ENCODE measurements around the gene DSCAM.
A peak's percentile ranks its signal among the peaks of the same experiment; 100 is the strongest.

The DSCAM gene

DNA sequence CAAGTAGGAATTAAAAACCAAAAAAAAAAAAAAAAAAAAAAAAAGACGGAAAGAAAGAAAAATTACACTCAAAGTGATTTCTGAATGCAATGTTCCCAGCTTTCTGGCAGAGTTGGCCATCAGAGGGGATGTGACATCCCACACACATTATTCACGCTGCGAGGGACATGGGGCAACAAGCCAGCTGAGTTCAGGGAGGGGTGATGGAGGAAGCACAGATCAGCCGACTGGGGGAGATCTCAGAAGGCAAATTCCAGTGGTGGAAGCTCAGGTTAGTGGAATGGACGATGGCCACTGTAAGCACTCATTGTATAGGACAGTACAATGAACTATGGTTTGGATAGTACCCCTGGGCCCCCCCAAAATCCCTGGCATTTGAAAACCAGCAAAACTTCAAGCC lies 667.8 kb downstream of the DSCAM start:
- DNase-seq (ENCODE audit: low read depth in 2 of 2) = no peak

DNA sequence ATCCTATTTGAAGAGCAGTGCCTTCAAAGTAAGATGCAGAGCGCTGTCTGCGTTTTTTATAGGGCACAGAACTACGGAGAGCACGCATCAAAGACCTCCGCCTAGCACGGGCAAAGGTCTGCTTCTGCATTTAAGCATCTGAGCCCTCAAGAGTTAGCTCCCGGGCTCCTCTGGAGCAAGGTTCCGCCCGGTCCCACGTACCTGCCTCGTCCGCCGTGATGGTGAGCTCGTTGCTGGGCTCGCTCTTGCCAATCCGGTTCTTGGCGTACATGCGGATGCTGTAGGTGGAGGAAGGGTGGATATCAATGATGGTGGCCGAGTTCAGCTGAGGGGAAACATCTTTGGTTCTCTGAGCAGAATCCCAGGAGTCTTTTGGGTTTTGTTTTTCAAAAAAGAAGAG lies 668.2 kb downstream of the DSCAM start:
- DNase-seq (ENCODE audit: low read depth in 2 of 2) = no peak

- no peak for DNase-seq (ENCODE audit: low read depth in 2 of 2)
These were observed 669.0 kb downstream of the DSCAM start for GRCh38 chr21:40177979-40178378.

DNA sequence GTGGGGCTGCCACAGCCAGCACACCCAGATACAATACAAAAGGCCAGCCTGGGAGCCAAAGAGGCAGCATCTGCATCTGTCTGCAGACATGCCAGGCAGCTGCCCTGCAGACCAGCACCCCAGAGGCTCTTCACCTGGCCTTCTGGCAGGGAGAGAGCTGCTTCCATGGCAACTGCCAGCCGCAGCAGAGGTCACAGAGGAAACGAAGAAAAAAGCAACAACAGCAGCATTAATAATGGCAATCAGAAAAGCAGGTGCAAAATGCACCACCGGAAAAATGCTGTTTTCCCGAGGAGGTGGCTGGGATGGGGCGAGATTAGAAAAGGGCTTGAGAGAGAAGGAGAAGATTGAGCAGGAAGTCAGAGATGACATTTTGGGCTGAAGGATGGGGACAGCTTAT lies 670.2 kb downstream of the DSCAM start:
- no peak for DNase-seq (ENCODE audit: low read depth in 2 of 2)

DNA sequence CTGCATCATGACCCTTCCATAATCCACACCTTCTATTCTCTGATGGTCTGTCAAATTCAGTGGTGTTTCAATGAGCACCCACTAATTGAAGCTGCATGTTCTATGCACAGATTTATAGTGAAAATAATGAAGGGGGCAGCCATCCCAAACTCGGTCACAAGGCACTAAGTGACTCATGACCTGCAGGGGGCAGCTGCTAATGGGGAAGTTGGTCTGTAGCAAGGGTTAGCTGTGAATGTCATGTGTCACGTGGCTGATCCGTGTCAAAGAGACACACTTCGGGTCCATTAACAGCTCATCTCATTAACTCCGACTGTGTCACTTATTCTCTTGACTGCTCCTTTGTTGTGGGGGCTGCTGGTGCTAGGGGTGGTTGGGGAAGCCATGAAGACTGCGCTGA lies 673.1 kb downstream of the DSCAM start:
- DNase-seq (ENCODE audit: low read depth in 2 of 2) = no peak

DNA sequence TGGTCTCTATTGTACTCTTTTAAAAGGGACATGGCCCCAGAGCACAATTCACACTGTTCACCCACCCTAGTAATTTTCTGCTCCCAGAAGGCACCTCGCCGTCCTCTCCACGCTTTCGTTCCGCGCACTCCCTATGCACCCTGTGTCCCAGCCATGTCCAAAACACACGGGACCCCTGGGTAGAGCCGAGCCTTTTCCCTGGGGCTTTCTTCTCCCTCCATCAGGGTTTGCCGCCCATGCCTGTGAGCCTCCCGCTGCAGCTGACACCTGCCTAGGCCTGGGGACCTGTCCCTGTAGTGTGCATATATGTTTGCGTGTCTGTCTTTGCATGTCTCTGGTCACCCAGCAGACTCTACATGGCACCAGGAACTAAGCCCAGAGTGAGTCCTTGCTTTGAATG lies 677.0 kb downstream of the DSCAM start:
- DNase-seq (ENCODE audit: low read depth in 2 of 2) = no peak

- DNase-seq (ENCODE audit: low read depth in 2 of 2) = no peak
These were observed 680.6 kb downstream of the DSCAM start for GRCh38 chr21:40166291-40166843.

- no peak for DNase-seq (ENCODE audit: low read depth in 2 of 2)
These were observed 681.2 kb downstream of the DSCAM start for GRCh38 chr21:40165773-40166070.

GRCh38 chr21:40164905-40165772 lies 681.8 kb downstream of the DSCAM start:
- DNase-seq (ENCODE audit: low read depth in 2 of 2) = no peak

DNA sequence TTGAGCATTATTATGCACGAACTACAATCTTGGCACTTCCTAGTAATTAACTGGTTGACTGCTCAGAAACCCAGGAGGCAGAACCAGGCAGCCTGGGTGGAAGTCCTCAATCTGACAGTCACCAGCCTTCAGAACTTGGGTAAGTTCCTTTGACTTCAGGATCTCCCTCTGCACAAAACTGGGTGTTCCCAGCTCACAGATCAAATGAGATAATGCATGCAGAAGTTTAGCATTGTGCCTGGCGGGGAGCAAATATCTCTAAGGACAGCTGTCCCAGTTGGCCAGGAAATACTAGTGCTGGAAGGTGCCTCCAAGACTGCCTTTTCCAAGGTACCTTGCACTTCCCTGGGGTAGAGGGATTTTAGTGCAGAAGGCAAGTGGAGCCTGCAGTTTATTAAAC lies 684.9 kb downstream of the DSCAM start:
- DNase-seq (ENCODE audit: low read depth in 2 of 2) = no peak

- DNase-seq (ENCODE audit: low read depth in 2 of 2) = no peak
These were observed 686.0 kb downstream of the DSCAM start for GRCh38 chr21:40160911-40161310.

DNA sequence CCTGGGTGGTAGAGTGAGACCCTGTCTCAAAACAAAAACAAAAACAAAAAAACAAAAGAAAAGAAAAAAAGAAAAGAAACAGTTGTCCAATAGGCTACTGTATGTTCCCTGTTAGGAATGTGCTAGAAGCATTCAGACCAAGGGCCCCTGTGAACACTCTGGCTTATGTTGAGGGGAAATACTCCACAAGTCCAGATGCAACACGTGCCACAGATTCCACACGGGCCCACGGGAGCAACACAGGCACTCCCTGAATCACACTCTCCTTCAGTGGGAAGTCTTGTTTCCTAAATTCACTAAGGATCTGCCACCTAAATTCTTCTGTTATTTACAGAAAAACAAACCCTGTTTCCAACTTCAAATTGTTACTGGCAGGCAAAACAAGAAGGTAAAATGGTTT lies 688.6 kb downstream of the DSCAM start:
- DNase-seq (ENCODE audit: low read depth in 2 of 2) = no peak

- DNase-seq (ENCODE audit: low read depth in 2 of 2) = no peak
These were observed 691.4 kb downstream of the DSCAM start for GRCh38 chr21:40155563-40155962.

GRCh38 chr21:40153351-40153750 lies 693.6 kb downstream of the DSCAM start:
- DNase-seq (ENCODE audit: low read depth in 2 of 2) = no peak

- no peak for DNase-seq (ENCODE audit: low read depth in 2 of 2)
These were observed 694.5 kb downstream of the DSCAM start for GRCh38 chr21:40152476-40152875.

GRCh38 chr21:40151611-40152010 lies 695.3 kb downstream of the DSCAM start:
- DNase-seq (ENCODE audit: low read depth in 2 of 2) = no peak

GRCh38 chr21:40146216-40146837 lies 700.6 kb downstream of the DSCAM start:
- DNase-seq (ENCODE audit: low read depth in 2 of 2) = no peak

- peak in 1 of 2 donors; percentile 9 for DNase-seq (ENCODE audit: low read depth in 2 of 2)
These were observed 703.0 kb downstream of the DSCAM start for GRCh38 chr21:40143822-40144525.

DNA sequence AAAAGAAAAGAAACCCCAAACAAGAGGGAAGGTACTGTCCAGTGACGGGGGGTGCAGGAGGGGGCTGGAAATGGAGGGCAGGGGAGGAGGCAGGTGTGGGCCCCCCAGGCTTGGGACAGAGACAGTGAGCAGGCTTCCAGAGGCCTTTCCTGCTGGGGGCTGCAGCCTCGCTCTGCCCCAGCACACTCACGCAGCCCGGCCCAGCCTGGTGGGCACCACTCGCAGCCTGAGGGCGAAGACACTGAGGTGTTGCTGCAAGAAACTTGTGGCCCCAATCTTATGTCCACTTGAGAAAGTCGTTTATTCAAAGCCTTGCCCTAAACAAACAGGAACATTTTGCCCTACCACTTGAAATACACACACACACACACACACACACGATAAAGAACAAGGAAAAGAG lies 705.3 kb downstream of the DSCAM start:
- no peak for DNase-seq (ENCODE audit: low read depth in 2 of 2)

- DNase-seq (ENCODE audit: low read depth in 2 of 2) = no peak
These were observed 706.3 kb downstream of the DSCAM start for GRCh38 chr21:40140675-40141074.

DNA sequence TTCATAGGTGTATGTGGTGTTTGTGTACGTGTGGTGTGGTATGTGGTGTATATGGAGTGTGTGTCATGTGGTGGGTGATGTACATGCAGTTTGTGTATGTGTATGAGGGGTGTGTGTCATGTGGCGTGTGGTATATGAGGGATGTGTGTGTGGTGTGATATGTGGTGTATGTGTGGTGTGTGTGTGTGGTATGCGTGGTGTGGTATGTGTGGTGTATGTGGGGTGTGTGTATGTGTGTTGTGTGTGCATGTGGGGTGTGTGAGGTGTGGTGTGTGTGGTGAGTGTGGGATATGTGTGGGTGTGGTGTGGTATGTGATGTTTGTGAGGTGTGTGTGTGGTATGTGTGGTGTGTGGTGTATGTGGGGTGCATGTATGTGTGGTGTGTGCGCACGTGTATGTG lies 707.3 kb downstream of the DSCAM start:
- DNase-seq (ENCODE audit: low read depth in 2 of 2) = no peak

DNA sequence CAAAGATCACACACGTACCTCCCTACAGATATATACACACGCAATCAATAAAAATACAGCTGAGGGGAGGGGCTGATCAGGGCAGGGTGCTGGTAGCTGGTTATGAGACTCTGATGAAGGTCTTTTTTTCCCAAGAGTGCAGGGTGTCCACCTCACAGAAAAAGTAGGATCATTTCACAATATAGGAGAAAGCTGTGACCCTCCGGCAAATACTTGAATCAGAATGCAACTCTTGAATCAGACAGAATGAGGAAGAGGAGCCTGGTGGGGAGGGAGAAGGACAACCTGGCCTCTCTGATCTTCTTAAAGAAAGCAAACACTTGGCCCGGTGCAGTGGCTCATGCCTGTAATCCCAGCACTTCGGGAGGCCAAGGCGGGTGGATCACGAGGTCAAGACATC lies 710.4 kb downstream of the DSCAM start:
- DNase-seq (ENCODE audit: low read depth in 2 of 2) = no peak
